ENCODE data around the gene ARL15. TPM values are rescaled to one million over a fixed set of nuclear protein-coding genes. Genes with fewer than 3 reads are reported as not detected.

ARL15 gene
- total RNA-seq, 4 donors from 2014 or later, result 13.0 to 52.7 (median 17.1) TPM

- Histone ChIP-seq H3K36me3 (no peaks in the 10 kb centered on the region), H3K4me3 (no peak overlapping the region), H3K27ac (no peak overlapping the region), H3K4me1 (peaks cover 0 to 15% (median 5%) of the 10 kb centered on the region in 4 donors), H3K9me3 (no peaks in the 10 kb centered on the region), H3K27me3 (no peaks in the 10 kb centered on the region)
- DNase-seq (ENCODE audit: low spot score in 2 of 2), result no peak
- 71 to 74% methylated on average over 7 of the region's 7 CpGs for whole genome bisulfite sequencing, 2 donors
- TF ChIP-seq CTCF (IDR thresholded peaks at IDR 0.05), result no peak
- no peak for TF ChIP-seq POLR2A (IDR thresholded peaks at IDR 0.05)
- no peak for TF ChIP-seq EP300 (IDR thresholded peaks at IDR 0.05)
These were observed 3.2 kb upstream of the ARL15 start for GRCh38 chr5:54313311-54314270.

DNA sequence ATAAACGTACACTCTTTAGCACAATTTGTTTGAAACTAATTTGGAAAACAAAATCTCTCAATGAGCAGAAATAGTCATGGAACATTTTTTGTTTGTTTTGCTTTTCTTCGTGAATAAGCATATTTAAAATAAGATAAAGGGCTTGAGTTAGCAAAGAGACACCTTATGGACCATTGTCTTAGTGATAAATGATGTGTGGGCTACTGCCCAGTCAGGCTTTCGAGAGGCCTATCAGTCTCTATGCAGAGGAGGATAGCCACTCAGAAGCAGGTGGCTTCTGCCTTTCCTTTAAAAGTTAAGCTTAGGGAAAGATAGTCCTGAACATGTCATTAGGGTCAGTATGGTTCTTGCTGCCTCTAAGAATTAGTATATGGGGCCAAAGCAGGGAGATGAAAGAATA, 2.1 kb upstream of the ARL15 start:
- Histone ChIP-seq H3K4me3 (no peak overlapping the region), H3K27me3 (no peaks in the 10 kb centered on the region), H3K27ac (no peak overlapping the region), H3K36me3 (no peaks in the 10 kb centered on the region), H3K9me3 (no peaks in the 10 kb centered on the region), H3K4me1 (peaks cover 0 to 21% (median 6%) of the 10 kb centered on the region in 4 donors)
- DNase-seq (ENCODE audit: low spot score in 2 of 2), result no peak
- 84 to 86% methylated on average over 3 of the region's 3 CpGs for WGBS, 2 donors
- TF ChIP-seq EP300 (IDR thresholded peaks at IDR 0.05) (no peak), POLR2A (IDR thresholded peaks at IDR 0.05) (no peak), CTCF (IDR thresholded peaks at IDR 0.05) (no peak)

GRCh38 chr5:54311176-54311677, 854 bp upstream of the ARL15 start:
- WGBS, 2 donors, result 0% methylated on average over 16 of the region's 16 CpGs
- no peaks in the 10 kb centered on the region for H3K36me3 ChIP-seq
- TF ChIP-seq CTCF (IDR thresholded peaks at IDR 0.05) (no peak), EP300 (IDR thresholded peaks at IDR 0.05) (no peak), POLR2A (IDR thresholded peaks at IDR 0.05) (no peak)
- no peaks in the 10 kb centered on the region for H3K27me3 ChIP-seq
- H3K4me3 ChIP-seq, result peak overlapping the region; percentile 56 to 96 (median 91)
- H3K4me1 ChIP-seq, result peaks cover 0 to 21% (median 6%) of the 10 kb centered on the region in 4 donors
- no peak for DNase-seq (ENCODE audit: low spot score in 2 of 2)
- H3K27ac ChIP-seq, result peak overlapping the region in 3 of 4 donors; percentile 71 to 89 (median 86)
- no peaks in the 10 kb centered on the region for H3K9me3 ChIP-seq

- peak overlapping the region; percentile 38 to 89 (median 79) for H3K27ac ChIP-seq
- peak; percentile 18 to 21 for DNase-seq (ENCODE audit: low spot score in 2 of 2)
- WGBS, 2 donors, result 1% methylated on average over 29 to 34 of the region's 39 CpGs
These were observed 511 bp downstream of the ARL15 start for GRCh38 chr5:54309691-54310432.

More at GRCh38 chr5:54309691-54310432, 511 bp downstream of the ARL15 start:
- Histone ChIP-seq H3K4me1 (peaks cover 0 to 21% (median 6%) of the 10 kb centered on the region in 4 donors), H3K27me3 (no peaks in the 10 kb centered on the region), H3K4me3 (peak overlapping the region; percentile 56 to 96 (median 91)), H3K36me3 (no peaks in the 10 kb centered on the region), H3K9me3 (no peaks in the 10 kb centered on the region)
- TF ChIP-seq EP300 (IDR thresholded peaks at IDR 0.05) (no peak), POLR2A (IDR thresholded peaks at IDR 0.05) (no peak), CTCF (IDR thresholded peaks at IDR 0.05) (no peak)
